Measurements from ENCODE around the gene GPSM3. TPM values are rescaled to one million over a fixed set of nuclear protein-coding genes. Genes with fewer than 3 reads are reported as not detected.

The GPSM3 gene
- total RNA-seq, 6 donors from 2014 or later: 18.9 to 80.4 (median 30.6) TPM

- WGBS, 2 donors: 89% methylated on average over 8 to 11 of the region's 11 CpGs
These were observed 23.4 kb downstream of the GPSM3 start for GRCh38 chr6:32168807-32169591.

GRCh38 chr6:32168350-32168749 is 24.1 kb downstream of the GPSM3 start:
- Histone ChIP-seq H3K27ac (peak overlapping the region in 1 of 4 donors; percentile 7), H3K9me3 (no peaks in the 10 kb centered on the region), H3K27me3 (no peaks in the 10 kb centered on the region), H3K4me1 (peaks cover 0 to 11% (median 7%) of the 10 kb centered on the region in 4 donors), H3K36me3 (peaks cover 0 to 48% (median 32%) of the 10 kb centered on the region in 4 donors), H3K4me3 (no peak overlapping the region)
- ATAC-seq (ENCODE audit: low FRiP score in 2 of 2): no peak
- no peak for DNase-seq
- 77 to 87% methylated on average over 2 of the region's 2 CpGs for WGBS, 2 donors
- TF ChIP-seq EP300 (IDR thresholded peaks at IDR 0.05) (no peak), CTCF (IDR thresholded peaks at IDR 0.05) (no peak), POLR2AphosphoS5 (IDR thresholded peaks at IDR 0.05) (no peak), POLR2A (IDR thresholded peaks at IDR 0.05) (no peak)

More at GRCh38 chr6:32168807-32169591, 23.4 kb downstream of the GPSM3 start:
- Histone ChIP-seq H3K27me3 (no peaks in the 10 kb centered on the region), H3K4me3 (no peak overlapping the region), H3K9me3 (no peaks in the 10 kb centered on the region), H3K27ac (peak overlapping the region in 1 of 4 donors; percentile 13), H3K36me3 (peaks cover 0 to 48% (median 32%) of the 10 kb centered on the region in 4 donors), H3K4me1 (peaks cover 0 to 18% (median 8%) of the 10 kb centered on the region in 4 donors)
- no peak for TF ChIP-seq POLR2AphosphoS5 (IDR thresholded peaks at IDR 0.05)
- no peak for TF ChIP-seq POLR2A (IDR thresholded peaks at IDR 0.05)
- TF ChIP-seq CTCF (IDR thresholded peaks at IDR 0.05): no peak
- no peak for TF ChIP-seq EP300 (IDR thresholded peaks at IDR 0.05)
- ATAC-seq (ENCODE audit: low FRiP score in 2 of 2): peak in 1 of 2 donors; percentile 20
- no peak for DNase-seq

- Histone ChIP-seq H3K27ac (peak overlapping the region in 1 of 4 donors; percentile 7), H3K4me3 (no peak overlapping the region), H3K4me1 (peaks cover 2 to 6% (median 6%) of the 10 kb centered on the region in 4 donors), H3K36me3 (peaks cover 0 to 48% (median 32%) of the 10 kb centered on the region in 4 donors), H3K9me3 (no peaks in the 10 kb centered on the region), H3K27me3 (no peaks in the 10 kb centered on the region)
- ATAC-seq (ENCODE audit: low FRiP score in 2 of 2) (no peak), DNase-seq (no peak)
- 68 to 70% methylated on average over 3 to 6 of the region's 6 CpGs for WGBS, 2 donors
- no peak for TF ChIP-seq POLR2A (IDR thresholded peaks at IDR 0.05)
- no peak for TF ChIP-seq CTCF (IDR thresholded peaks at IDR 0.05)
- TF ChIP-seq EP300 (IDR thresholded peaks at IDR 0.05): no peak
- no peak for TF ChIP-seq POLR2AphosphoS5 (IDR thresholded peaks at IDR 0.05)
These were observed 24.6 kb downstream of the GPSM3 start for GRCh38 chr6:32167761-32168262.

GRCh38 chr6:32167154-32167760 is 25.2 kb downstream of the GPSM3 start:
- no peak for ATAC-seq (ENCODE audit: low FRiP score in 2 of 2)
- Histone ChIP-seq H3K4me3 (no peak overlapping the region), H3K36me3 (peaks cover 0 to 48% (median 33%) of the 10 kb centered on the region in 4 donors), H3K27ac (peak overlapping the region in 1 of 4 donors; percentile 7), H3K27me3 (no peaks in the 10 kb centered on the region), H3K9me3 (no peaks in the 10 kb centered on the region), H3K4me1 (peaks cover 0 to 6% (median 5%) of the 10 kb centered on the region in 4 donors)
- TF ChIP-seq POLR2AphosphoS5 (IDR thresholded peaks at IDR 0.05) (no peak), EP300 (IDR thresholded peaks at IDR 0.05) (no peak), CTCF (IDR thresholded peaks at IDR 0.05) (no peak), POLR2A (IDR thresholded peaks at IDR 0.05) (no peak)
- DNase-seq: peak in 1 of 2 donors; percentile 79
- WGBS, 2 donors: 92 to 95% methylated on average over 24 to 32 of the region's 32 CpGs

Measured in upper lobe of left lung (tissue), 6 donors.